SU-DHL-6 (cell line): ENCODE results near the gene PUM1.

Experiments
- CTCF ChIP-seq: fragments of 200-600 bp; sonication (generic); IDR thresholded peaks from one replicate; pipeline ENCODE4 v1.5.1; 2017; ENCODE audit warnings: antibody characterized with exemption, mild to moderate bottlenecking, low read length, moderate library complexity; ENCODE audit not compliant: insufficient read depth, poor library complexity, severe bottlenecking
- EZH2phosphoT487 ChIP-seq: fragments of 200-600 bp; sonication (generic), shearing (Covaris generic); conservative IDR thresholded peaks from 2 replicates; pipeline ENCODE4 v1.6.1; 2018; ENCODE audit warnings: mild to moderate bottlenecking, antibody characterized with exemption, low read length, moderate library complexity, mixed read lengths

DNA sequence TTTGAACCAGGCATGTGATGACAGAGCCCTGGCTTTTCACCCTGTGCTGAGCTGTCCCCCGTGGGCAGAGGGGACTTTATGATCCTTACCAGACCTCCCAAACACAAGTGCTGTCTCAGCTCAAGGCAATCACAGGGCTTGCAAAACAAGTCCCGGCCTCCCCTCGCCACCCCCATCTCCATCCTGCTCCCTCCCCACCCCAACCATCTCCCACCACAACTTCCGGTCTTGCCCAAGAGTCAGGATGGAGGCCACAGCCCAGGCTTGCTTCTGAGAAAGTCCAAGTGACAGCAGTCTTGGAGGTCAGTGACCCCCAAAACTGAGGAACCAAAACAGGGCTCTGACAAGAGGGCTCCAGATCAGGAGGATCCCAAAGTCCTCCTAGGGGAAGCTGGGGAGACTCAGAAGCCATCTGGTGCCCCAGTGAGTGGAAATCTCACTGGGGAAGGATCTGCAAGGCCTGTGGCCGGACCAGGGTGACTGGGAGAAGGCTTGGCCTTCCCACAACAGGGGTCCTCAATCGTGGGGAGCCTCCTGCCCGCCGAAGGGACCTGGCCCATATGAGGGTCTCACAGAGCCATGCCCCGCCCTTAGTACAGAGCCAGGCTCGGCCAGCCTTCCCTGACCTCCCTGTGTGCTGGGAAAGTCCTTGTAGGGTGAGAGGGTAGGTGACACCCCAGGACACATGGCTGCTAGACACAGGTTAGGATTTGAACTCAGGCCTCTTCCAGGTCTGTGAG is 152.4 kb downstream of the PUM1 start:
- TF ChIP-seq CTCF (no peak), EZH2phosphoT487 (no peak)
